GM19025 (cell line): ENCODE measurements around the gene PADI4.
"Not testable (repeated sequence)": the region's sequence is repeated elsewhere in the genome, so short reads cannot be mapped to it uniquely, and the experiment has no call there.

Experiments used
- ATAC-seq: cut with Tn5 transposase; IDR thresholded peaks from one replicate; pipeline ENCODE4 v1.9.1; 2021; ENCODE audit warnings: mild to moderate bottlenecking, low read depth, moderate library complexity; ENCODE audit not compliant: unreplicated experiment

PADI4 gene

GRCh38 chr1:17345506-17345905, 37.5 kb downstream of the PADI4 start:
- not testable (repeated sequence) for ATAC-seq

- no peak for ATAC-seq
These were observed 38.2 kb downstream of the PADI4 start for GRCh38 chr1:17346046-17346789.

- no peak for ATAC-seq
These were observed 40.0 kb downstream of the PADI4 start for GRCh38 chr1:17347769-17348592.

GRCh38 chr1:17348593-17349234, 40.7 kb downstream of the PADI4 start:
- ATAC-seq: no peak

GRCh38 chr1:17350083-17350482, 42.1 kb downstream of the PADI4 start:
- ATAC-seq: no peak

GRCh38 chr1:17350928-17351446, 43.0 kb downstream of the PADI4 start:
- ATAC-seq: no peak

- no peak for ATAC-seq
These were observed 43.8 kb downstream of the PADI4 start for GRCh38 chr1:17351598-17352324.

- no peak for ATAC-seq
These were observed 44.5 kb downstream of the PADI4 start for GRCh38 chr1:17352419-17352909.

- no peak for ATAC-seq
These were observed 47.9 kb downstream of the PADI4 start for GRCh38 chr1:17355898-17356297.

GRCh38 chr1:17356387-17357026, 48.5 kb downstream of the PADI4 start:
- ATAC-seq: no peak

- no peak for ATAC-seq
These were observed 50.6 kb downstream of the PADI4 start for GRCh38 chr1:17358557-17358956.

- no peak for ATAC-seq
These were observed 51.0 kb downstream of the PADI4 start for GRCh38 chr1:17359031-17359430.

GRCh38 chr1:17359808-17360207, 51.8 kb downstream of the PADI4 start:
- ATAC-seq: no peak

- no peak for ATAC-seq
These were observed 52.4 kb downstream of the PADI4 start for GRCh38 chr1:17360272-17360956.

- no peak for ATAC-seq
These were observed 53.7 kb downstream of the PADI4 start for GRCh38 chr1:17361687-17362086.

GRCh38 chr1:17363351-17363750, 55.4 kb downstream of the PADI4 start:
- no peak for ATAC-seq

GRCh38 chr1:17363771-17364170, 55.8 kb downstream of the PADI4 start:
- ATAC-seq: no peak

GRCh38 chr1:17365293-17365692, 57.3 kb downstream of the PADI4 start:
- ATAC-seq: no peak

GRCh38 chr1:17369466-17369865, 61.5 kb downstream of the PADI4 start:
- ATAC-seq: no peak
